Activated B cell treated with CpG ODN at 0.5 μM for 24 hours (primary cell): ENCODE data around the gene ZNF480. TPM values are rescaled to one million over a fixed set of nuclear protein-coding genes. Genes with fewer than 3 reads are reported as not detected.
A peak's percentile ranks its signal among the peaks of the same experiment; 100 is the strongest.

Experiments used
- ATAC-seq: fragments of 200-7000 bp; cut with Tn5 transposase; one replicate; pipeline ENCODE4 v1.10.0; 2021; ENCODE audit warnings: low read depth, mild to moderate bottlenecking, moderate library complexity
- CTCF ChIA-PET: fragments of 350-600 bp; sonication (Branson Sonifier 250); formaldehyde crosslinking; loops from one replicate; lab custom pipeline; 2021; ENCODE audit warnings: antibody characterized with exemption; lab: Charles Lee
- POLR2A ChIA-PET: fragments of 350-600 bp; sonication (Branson Sonifier 250); formaldehyde crosslinking; loops from one replicate; lab custom pipeline; 2021; ENCODE audit warnings: antibody characterized with exemption; lab: Charles Lee
- DNase-seq: peaks from one replicate; pipeline ENCODE4 v3.0.0; 2022
- H3K27ac Mint-ChIP-seq: one replicate; pipeline ENCODE4 v1.8.0; 2020; ENCODE audit warnings: mixed read lengths
- H3K27me3 Mint-ChIP-seq: one replicate; pipeline ENCODE4 v1.8.0; 2021; ENCODE audit warnings: mixed read lengths
- H3K36me3 Mint-ChIP-seq: one replicate; pipeline ENCODE4 v1.8.0; 2021; ENCODE audit warnings: low read depth, mixed read lengths
- H3K4me1 Mint-ChIP-seq: one replicate; pipeline ENCODE4 v1.8.0; 2021; ENCODE audit warnings: mixed read lengths
- H3K4me3 Mint-ChIP-seq: one replicate; pipeline ENCODE4 v1.8.0; 2020; ENCODE audit warnings: mild to moderate bottlenecking, mixed read lengths
- H3K9me3 Mint-ChIP-seq: one replicate; pipeline ENCODE4 v1.8.0; 2020; ENCODE audit warnings: mixed read lengths
- intact Hi-C: fragments of 100-400 bp; cut with micrococcal nuclease; formaldehyde crosslinking; loops from one replicate; pipeline ENCODE4 v1.15.1; 2024
- total RNA-seq: library from RNA; stranded (reverse); gene quantifications from 2 replicates; pipeline ENCODE4 v1.2.3, GENCODE V29; 2022
- TF ChIP-seq, protein P1 (sequence below): fragments of 200-600 bp; IDR thresholded peaks from one replicate; pipeline ENCODE4 v1.8.0; 2022; ENCODE audit warnings: antibody characterized with exemption, mild to moderate bottlenecking

ZNF480 gene
- total RNA-seq, 1 donor from 2014 or later, result 25.5 TPM

DNA sequence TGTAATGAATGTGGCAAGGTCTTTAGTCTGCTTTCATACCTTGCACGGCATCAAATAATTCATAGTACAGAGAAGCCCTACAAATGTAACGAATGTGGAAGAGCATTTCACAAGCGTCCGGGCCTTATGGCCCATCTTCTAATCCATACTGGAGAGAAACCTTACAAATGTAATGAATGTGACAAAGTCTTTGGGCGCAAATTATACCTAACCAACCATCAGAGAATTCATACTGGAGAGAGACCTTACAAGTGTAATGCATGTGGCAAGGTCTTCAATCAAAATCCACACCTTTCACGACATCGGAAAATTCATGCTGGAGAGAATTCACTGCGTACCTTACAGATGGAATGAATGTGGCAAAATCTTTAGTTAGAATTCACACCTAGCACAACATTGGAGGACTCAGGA, 69.5 kb downstream of the ZNF480 start:
- ATAC-seq (no peak), DNase-seq (no peak)
- H3K9me3 Mint-ChIP-seq, result peaks cover 21% of the 10 kb centered on the region
- CTCF ChIA-PET, result no interaction called here
- no peaks in the 10 kb centered on the region for H3K27me3 Mint-ChIP-seq
- POLR2A ChIA-PET, result no interaction called here
- H3K36me3 Mint-ChIP-seq, result peaks cover 55% of the 10 kb centered on the region
- intact Hi-C loops, result no loop called here
- H3K4me3 Mint-ChIP-seq, result no peak overlapping the region
- H3K27ac Mint-ChIP-seq, result no peak overlapping the region
- H3K4me1 Mint-ChIP-seq, result peaks cover 17% of the 10 kb centered on the region
- TF ChIP-seq, protein P1, sequence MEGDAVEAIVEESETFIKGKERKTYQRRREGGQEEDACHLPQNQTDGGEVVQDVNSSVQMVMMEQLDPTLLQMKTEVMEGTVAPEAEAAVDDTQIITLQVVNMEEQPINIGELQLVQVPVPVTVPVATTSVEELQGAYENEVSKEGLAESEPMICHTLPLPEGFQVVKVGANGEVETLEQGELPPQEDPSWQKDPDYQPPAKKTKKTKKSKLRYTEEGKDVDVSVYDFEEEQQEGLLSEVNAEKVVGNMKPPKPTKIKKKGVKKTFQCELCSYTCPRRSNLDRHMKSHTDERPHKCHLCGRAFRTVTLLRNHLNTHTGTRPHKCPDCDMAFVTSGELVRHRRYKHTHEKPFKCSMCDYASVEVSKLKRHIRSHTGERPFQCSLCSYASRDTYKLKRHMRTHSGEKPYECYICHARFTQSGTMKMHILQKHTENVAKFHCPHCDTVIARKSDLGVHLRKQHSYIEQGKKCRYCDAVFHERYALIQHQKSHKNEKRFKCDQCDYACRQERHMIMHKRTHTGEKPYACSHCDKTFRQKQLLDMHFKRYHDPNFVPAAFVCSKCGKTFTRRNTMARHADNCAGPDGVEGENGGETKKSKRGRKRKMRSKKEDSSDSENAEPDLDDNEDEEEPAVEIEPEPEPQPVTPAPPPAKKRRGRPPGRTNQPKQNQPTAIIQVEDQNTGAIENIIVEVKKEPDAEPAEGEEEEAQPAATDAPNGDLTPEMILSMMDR, result no peak

DNA sequence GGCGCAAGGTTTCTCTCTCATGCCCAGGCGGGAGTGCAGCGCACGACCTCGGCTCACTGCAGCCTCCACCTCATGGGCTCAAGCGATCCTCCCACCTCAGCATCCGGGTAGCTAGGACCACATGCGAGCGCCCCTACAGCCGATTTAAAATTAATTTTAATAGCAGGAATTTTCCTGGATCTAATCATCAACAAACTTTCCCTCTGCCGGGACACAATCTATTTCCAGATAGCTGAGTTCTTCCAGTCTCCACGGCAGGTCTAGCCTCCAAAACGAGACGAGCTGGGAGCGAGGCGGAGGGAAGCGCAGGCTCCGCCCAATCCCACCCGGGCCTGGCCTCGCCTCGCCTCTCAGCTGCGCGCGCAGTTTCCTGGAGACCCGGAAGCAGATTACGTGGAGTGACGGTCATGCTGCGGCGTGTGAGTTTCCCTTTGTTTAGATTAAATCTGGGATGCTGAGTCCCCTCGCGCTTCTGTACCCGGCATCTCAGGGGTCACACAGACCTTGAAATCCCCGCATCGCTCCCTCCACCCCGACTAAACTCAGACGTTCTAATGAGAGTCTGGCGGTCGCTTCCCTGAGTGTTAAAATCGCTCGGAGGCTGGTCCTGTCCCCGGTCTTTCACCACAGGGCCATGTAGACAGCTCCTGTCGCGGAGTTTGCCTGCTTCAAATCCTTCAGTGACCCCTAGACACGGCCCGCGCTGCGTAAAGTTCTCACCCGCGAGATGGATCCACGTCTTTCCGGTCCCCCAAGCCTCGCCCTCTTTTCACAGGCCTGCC, 72.8 kb downstream of the ZNF480 start, which contains the start of gene ZNF880:
ZNF880 (plus strand) TSS at position 365 of the 782 bp plus-strand sequence; CDS start at position 408, 43 bp downstream.
- POLR2A ChIA-PET, result interaction anchor here (0.6 to 1.5 kb wide), 14 partner anchors 9 to 1151 kb away, joined by 3 to 24 read pairs (median 4); partner anchors contain the start of genes PPP2R1A, ZNF528, ZNF610 and ZNF766
- DNase-seq, result peak; percentile 86
- Mint-ChIP-seq H3K9me3 (peaks cover 30% of the 10 kb centered on the region), H3K27ac (peak within 1 kb of the TSS; percentile 97), H3K27me3 (no peaks in the 10 kb centered on the region), H3K36me3 (peaks cover 60% of the 10 kb centered on the region), H3K4me3 (peak within 1 kb of the TSS; percentile 95), H3K4me1 (peaks cover 17% of the 10 kb centered on the region)
- intact Hi-C loops, result loop anchor here (1.0 to 2.0 kb wide), 3 partner anchors 28 to 73 kb away; partner anchors contain the start of genes ZNF480, ZNF528 and ZNF610
- TF ChIP-seq, protein P1, result no peak
- peak; percentile 98 for ATAC-seq
- CTCF ChIA-PET, result no interaction called here

DNA sequence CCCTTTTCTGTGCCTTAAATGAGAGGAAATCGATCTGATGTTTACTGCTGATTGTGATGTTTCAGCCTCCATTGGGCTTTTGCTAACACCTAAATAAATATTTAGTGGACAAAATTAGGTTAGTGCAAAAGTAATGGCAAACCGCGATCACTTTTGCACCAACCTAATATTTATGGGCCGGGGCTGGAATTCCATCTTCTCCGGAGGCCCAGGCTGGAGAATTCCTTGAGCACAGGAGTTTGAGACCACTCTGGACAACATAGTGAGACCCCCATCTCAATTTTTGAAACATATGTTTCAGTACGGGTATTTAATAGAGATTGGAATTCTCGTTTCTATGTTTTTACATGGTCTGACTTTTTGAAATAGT, 73.4 kb downstream of the ZNF480 start:
- no peak for ATAC-seq
- H3K9me3 Mint-ChIP-seq, result peaks cover 32% of the 10 kb centered on the region
- no peaks in the 10 kb centered on the region for H3K27me3 Mint-ChIP-seq
- H3K36me3 Mint-ChIP-seq, result peaks cover 61% of the 10 kb centered on the region
- TF ChIP-seq, protein P1, result no peak
- ChIA-PET POLR2A (interaction anchor here (0.9 to 1.4 kb wide), 3 partner anchors 28 to 229 kb away, joined by 3 to 19 read pairs (median 4); partner anchors contain the start of genes ZNF528 and ZNF766), CTCF (no interaction called here)
- H3K27ac Mint-ChIP-seq, result peak overlapping the region; percentile 97
- no peak for DNase-seq
- H3K4me3 Mint-ChIP-seq, result peak overlapping the region; percentile 95
- intact Hi-C loops, result loop anchor here (2.0 kb wide), 1 partner anchor 74 kb away; the partner anchor contains the start of gene ZNF480
- peaks cover 17% of the 10 kb centered on the region for H3K4me1 Mint-ChIP-seq

Other genes with a start within 250 kb of the ZNF480 start
- gene ZNF432, start 248.3 kb upstream of the ZNF480 start, total RNA-seq, result 18.1 and 18.4 TPM in 2 replicates
- 34.7 and 42.7 TPM in 2 replicates for gene ZNF841, start 201.4 kb upstream of the ZNF480 start, total RNA-seq
- gene ZNF616, start 157.2 kb upstream of the ZNF480 start, total RNA-seq, result 7.3 and 7.4 TPM in 2 replicates
- 27.4 and 28.0 TPM in 2 replicates for gene ZNF836, start 125.5 kb upstream of the ZNF480 start, total RNA-seq
- 244 and 245 TPM in 2 replicates for gene PPP2R1A, start 107.1 kb upstream of the ZNF480 start, total RNA-seq
- 33.0 and 35.0 TPM in 2 replicates for gene ZNF766, start 27.6 kb upstream of the ZNF480 start, total RNA-seq
- gene ZNF610, start 39.1 kb downstream of the ZNF480 start, total RNA-seq, result 1.1 and 2.0 TPM in 2 replicates
- 28.0 and 29.5 TPM in 2 replicates for gene ZNF880, start 72.8 kb downstream of the ZNF480 start, total RNA-seq
- 29.8 and 40.3 TPM in 2 replicates for gene ZNF528, start 100.7 kb downstream of the ZNF480 start, total RNA-seq
- 0.16 TPM in 1 of 2 replicates, not detected in the other for gene ZNF534, start 132.0 kb downstream of the ZNF480 start, total RNA-seq
- 2.6 and 2.8 TPM in 2 replicates for gene ZNF578, start 156.4 kb downstream of the ZNF480 start, total RNA-seq
- gene ZNF808, start 230.5 kb downstream of the ZNF480 start, total RNA-seq, result 31.1 and 33.7 TPM in 2 replicates